ENCODE results near the gene ABCB8. TPM values are rescaled to one million over a fixed set of nuclear protein-coding genes. Genes with fewer than 3 reads are reported as not detected.

Gene ABCB8
- total RNA-seq, 1 donor from 2014 or later = 7.9 TPM

- H2AFZ ChIP-seq (replicated peaks) = no peak overlapping the region
- H3K36me3 ChIP-seq = no peaks in the 10 kb centered on the region
- peaks cover 17% of the 10 kb centered on the region for H3K79me2 ChIP-seq (ENCODE audit: low read depth)
- peaks cover 23% of the 10 kb centered on the region for H4K20me1 ChIP-seq (ENCODE audit: low read depth)
- TF ChIP-seq EZH2 (IDR thresholded peaks at IDR 0.05) = no peak
- TF ChIP-seq CTCF (IDR thresholded peaks at IDR 0.05) = no peak
- TF ChIP-seq EZH2phosphoT487 (IDR thresholded peaks at IDR 0.05) = no peak
- no peak overlapping the region for H3K4me2 ChIP-seq
- no peak overlapping the region for H3K9ac ChIP-seq
- H3K27ac Mint-ChIP-seq = no peak overlapping the region
- H3K4me3 ChIP-seq = no peak overlapping the region
- H3K27me3 Mint-ChIP-seq (ENCODE audit: insufficient read depth, low read depth) = peaks cover 12% of the 10 kb centered on the region
- H3K4me3 Mint-ChIP-seq = peak overlapping the region; percentile 46
- H3K4me1 Mint-ChIP-seq = peaks cover 16% of the 10 kb centered on the region
- H3K27me3 ChIP-seq = no peaks in the 10 kb centered on the region
- H3K4me1 ChIP-seq = peaks cover 14% of the 10 kb centered on the region
- no peak for DNase-seq (ENCODE audit: low spot score)
- H3K9me3 Mint-ChIP-seq = no peaks in the 10 kb centered on the region
- H3K36me3 Mint-ChIP-seq = peaks cover 12% of the 10 kb centered on the region
- H3F3A ChIP-seq (ENCODE audit: low read depth) = peaks cover 28% of the 10 kb centered on the region
- no peaks in the 10 kb centered on the region for H3K9me3 ChIP-seq (ENCODE audit: low read depth)
- no peak overlapping the region for H3K27ac ChIP-seq
These were observed 47.8 kb downstream of the ABCB8 start for GRCh38 chr7:151075978-151076426.

GRCh38 chr7:151076863-151077704 is 48.8 kb downstream of the ABCB8 start:
- Histone ChIP-seq H3K27me3 (no peaks in the 10 kb centered on the region), H3K4me3 (no peak overlapping the region), H3K4me2 (no peak overlapping the region), H3K9me3 (ENCODE audit: low read depth) (no peaks in the 10 kb centered on the region), H3K27ac (no peak overlapping the region), H3K79me2 (ENCODE audit: low read depth) (peaks cover 17% of the 10 kb centered on the region), H3K36me3 (no peaks in the 10 kb centered on the region), H3K9ac (no peak overlapping the region), H3K4me1 (peaks cover 25% of the 10 kb centered on the region), H3F3A (ENCODE audit: low read depth) (peaks cover 38% of the 10 kb centered on the region), H4K20me1 (ENCODE audit: low read depth) (peaks cover 25% of the 10 kb centered on the region), H2AFZ (replicated peaks) (no peak overlapping the region)
- peaks cover 12% of the 10 kb centered on the region for H3K27me3 Mint-ChIP-seq (ENCODE audit: insufficient read depth, low read depth)
- no peak overlapping the region for H3K4me3 Mint-ChIP-seq
- H3K36me3 Mint-ChIP-seq = peaks cover 8% of the 10 kb centered on the region
- H3K4me1 Mint-ChIP-seq = peaks cover 18% of the 10 kb centered on the region
- H3K9me3 Mint-ChIP-seq = no peaks in the 10 kb centered on the region
- DNase-seq (ENCODE audit: low spot score) = peak; percentile 46
- TF ChIP-seq CTCF (IDR thresholded peaks at IDR 0.05) = peak; percentile 46
- TF ChIP-seq EZH2 (IDR thresholded peaks at IDR 0.05) = no peak
- no peak overlapping the region for H3K27ac Mint-ChIP-seq

- peaks cover 30% of the 10 kb centered on the region for H3K4me1 ChIP-seq
- peaks cover 23% of the 10 kb centered on the region for H3K79me2 ChIP-seq (ENCODE audit: low read depth)
- peaks cover 40% of the 10 kb centered on the region for H3F3A ChIP-seq (ENCODE audit: low read depth)
- Mint-ChIP-seq H3K27ac (no peak overlapping the region), H3K36me3 (peaks cover 8% of the 10 kb centered on the region), H3K4me3 (peak overlapping the region; percentile 46), H3K27me3 (ENCODE audit: insufficient read depth, low read depth) (peaks cover 14% of the 10 kb centered on the region), H3K4me1 (peaks cover 21% of the 10 kb centered on the region), H3K9me3 (no peaks in the 10 kb centered on the region)
- no peak overlapping the region for H3K27ac ChIP-seq
- peaks cover 28% of the 10 kb centered on the region for H4K20me1 ChIP-seq (ENCODE audit: low read depth)
- no peaks in the 10 kb centered on the region for H3K9me3 ChIP-seq (ENCODE audit: low read depth)
- no peak overlapping the region for H3K4me3 ChIP-seq
- H3K27me3 ChIP-seq = no peaks in the 10 kb centered on the region
- no peak for DNase-seq (ENCODE audit: low spot score)
- H3K4me2 ChIP-seq = no peak overlapping the region
- TF ChIP-seq EZH2 (IDR thresholded peaks at IDR 0.05) (no peak), EZH2phosphoT487 (IDR thresholded peaks at IDR 0.05) (no peak), CTCF (IDR thresholded peaks at IDR 0.05) (no peak)
- H2AFZ ChIP-seq (replicated peaks) = no peak overlapping the region
- no peaks in the 10 kb centered on the region for H3K36me3 ChIP-seq
- no peak overlapping the region for H3K9ac ChIP-seq
These were observed 49.5 kb downstream of the ABCB8 start for GRCh38 chr7:151077705-151078232.

All from neural progenitor cell (in vitro differentiated cells).